ENCODE data around the gene ANKRD13D. TPM values are rescaled to one million over a fixed set of nuclear protein-coding genes. Genes with fewer than 3 reads are reported as not detected.
"Not testable (repeated sequence)": the region's sequence is repeated elsewhere in the genome, so short reads cannot be mapped to it uniquely, and the experiment has no call there.

Gene ANKRD13D
- total and polyA plus RNA-seq, 8 donors = 9.8 to 60.7 (median 14.9) TPM

GRCh38 chr11:67316882-67317204 is 27.7 kb downstream of the ANKRD13D start:
- intact Hi-C loops (cut with DNase I) = loop anchor here in 1 of 3 donors (10.0 kb wide), 1 partner anchor 232 kb away; no protein-coding TSS in a partner anchor
- ATAC-seq (peak in 2 of 4 donors; percentile 1), DNase-seq (no peak), FAIRE-seq (no peak)
- Histone ChIP-seq H3K36me3 (no peaks in the 10 kb centered on the region), H3K27me3 (no peaks in the 10 kb centered on the region), H3K4me1 (peaks cover 0 to 13% (median 6%) of the 10 kb centered on the region in 3 donors), H3K9me3 (no peaks in the 10 kb centered on the region), H3K4me3 (peak overlapping the region; percentile 73 to 96 (median 76)), H3K27ac (peak overlapping the region; percentile 77 to 98 (median 85))
- TF ChIP-seq CTCF (IDR thresholded peaks at IDR 0.05) = no peak
- WGBS, 2 donors = 0% methylated on average over 10 of the region's 10 CpGs

GRCh38 chr11:67317205-67317887 is 28.2 kb downstream of the ANKRD13D start:
- Histone ChIP-seq H3K9me3 (no peaks in the 10 kb centered on the region), H3K27ac (peak overlapping the region; percentile 77 to 98 (median 85)), H3K4me3 (peak overlapping the region; percentile 73 to 96 (median 76)), H3K27me3 (no peaks in the 10 kb centered on the region), H3K36me3 (no peaks in the 10 kb centered on the region), H3K4me1 (peaks cover 0 to 13% (median 6%) of the 10 kb centered on the region in 3 donors)
- intact Hi-C loops (cut with DNase I) = loop anchor here in 1 of 3 donors (10.0 kb wide), 1 partner anchor 233 kb away; no protein-coding TSS in a partner anchor
- 0 to 1% methylated on average over 54 to 55 of the region's 55 CpGs for WGBS, 2 donors
- DNase-seq (peak; percentile 95 to 99 (median 98)), FAIRE-seq (no peak), ATAC-seq (peak; percentile 90 to 95 (median 90))
- TF ChIP-seq CTCF (IDR thresholded peaks at IDR 0.05) = peak; percentile 79 to 88 (median 82)

- H3K36me3 ChIP-seq = no peaks in the 10 kb centered on the region
- TF ChIP-seq CTCF (IDR thresholded peaks at IDR 0.05) = no peak
- intact Hi-C loops (cut with DNase I) = loop anchor here in 1 of 3 donors (10.0 kb wide), 1 partner anchor 233 kb away; no protein-coding TSS in a partner anchor
- ATAC-seq (peak; percentile 45 to 64 (median 58)), DNase-seq (peak in 3 of 6 donors; percentile 70 to 89 (median 80)), FAIRE-seq (no peak)
- peaks cover 0 to 13% (median 6%) of the 10 kb centered on the region in 3 donors for H3K4me1 ChIP-seq
- WGBS, 2 donors = 0% methylated on average over 51 to 53 of the region's 53 CpGs
- H3K4me3 ChIP-seq = peak overlapping the region; percentile 73 to 96 (median 76)
- no peaks in the 10 kb centered on the region for H3K27me3 ChIP-seq
- H3K9me3 ChIP-seq = no peaks in the 10 kb centered on the region
- H3K27ac ChIP-seq = peak overlapping the region; percentile 77 to 98 (median 85)
Measured at GRCh38 chr11:67317888-67318555, 28.9 kb downstream of the ANKRD13D start.

GRCh38 chr11:67318876-67319275 is 29.8 kb downstream of the ANKRD13D start:
- H3K9me3 ChIP-seq, FAIRE-seq, H3K36me3 ChIP-seq, DNase-seq, H3K27me3 ChIP-seq, ATAC-seq, H3K27ac ChIP-seq: not testable (repeated sequence)
- 77 to 84% methylated on average over 12 of the region's 12 CpGs for WGBS, 2 donors
- Histone ChIP-seq H3K4me3 (peak overlapping the region in 1 of 4 donors; percentile 78), H3K4me1 (peaks cover 0 to 13% (median 6%) of the 10 kb centered on the region in 3 donors)
- intact Hi-C loops (cut with DNase I) = loop anchor here in 1 of 3 donors (10.0 kb wide), 1 partner anchor 234 kb away; no protein-coding TSS in a partner anchor

GRCh38 chr11:67320011-67320410 is 30.9 kb downstream of the ANKRD13D start:
- no peak for ATAC-seq
- no peak overlapping the region for H3K27ac ChIP-seq
- H3K36me3 ChIP-seq = no peaks in the 10 kb centered on the region
- H3K4me3 ChIP-seq = no peak overlapping the region
- 82 to 89% methylated on average over 3 of the region's 3 CpGs for WGBS, 2 donors
- intact Hi-C loops (cut with DNase I) = no loop called here
- peaks cover 0 to 13% (median 6%) of the 10 kb centered on the region in 3 donors for H3K4me1 ChIP-seq
- TF ChIP-seq CTCF (IDR thresholded peaks at IDR 0.05) = no peak
- H3K27me3 ChIP-seq = no peaks in the 10 kb centered on the region
- no peak for DNase-seq
- no peak for FAIRE-seq
- no peaks in the 10 kb centered on the region for H3K9me3 ChIP-seq
